ENCODE results near the gene TRANK1. TPM values are rescaled to one million over a fixed set of nuclear protein-coding genes. Genes with fewer than 3 reads are reported as not detected.

Gene TRANK1
- total and polyA plus RNA-seq, 2 of the 8 experiments (the other 6 are each of a cell fraction or from before 2014, with no cell fraction given): 2.9 to 8.8 TPM

GRCh38 chr3:36876181-36876936, 68.5 kb downstream of the TRANK1 start (continued):
- TF ChIP-seq CHD7 (IDR thresholded peaks at IDR 0.05; ENCODE audit: insufficient replicate concordance, low read length) (no peak), BACH1 (IDR thresholded peaks at IDR 0.05; ENCODE audit: low read length) (no peak), RFX5 (IDR thresholded peaks at IDR 0.05; ENCODE audit: borderline replicate concordance, low read depth, low read length) (no peak), CBX5 (IDR thresholded peaks at IDR 0.05; ENCODE audit: low read depth, low read length) (no peak), SIN3A (conservative IDR thresholded peaks at IDR 0.05 in 1 of 2, IDR thresholded peaks at IDR 0.05 in 1 of 2; ENCODE audit: low read depth in 1 of 2, low read length in 2 of 2) (no peak)

Measured in H1 (cell line).